Stimulated activated CD8-positive, alpha-beta memory T cell treated with anti-CD3 and anti-CD28 coated beads, Interleukin-7, amount 100 ng/mL, for 48 hours (primary cell): Measurements from ENCODE around the gene HERC6.
A peak's percentile ranks its signal among the peaks of the same experiment; 100 is the strongest.
"Not testable (repeated sequence)": the region's sequence is repeated elsewhere in the genome, so short reads cannot be mapped to it uniquely, and the experiment has no call there.

Experiments used
- DNase-seq, 2 donors: peaks; one replicate each; pipeline ENCODE4 v3.0.0-alpha.2; 2020; ENCODE audit warnings: low read depth in 1 of 2; ENCODE audit errors: extremely low read depth in 1 of 2

The HERC6 gene

DNA sequence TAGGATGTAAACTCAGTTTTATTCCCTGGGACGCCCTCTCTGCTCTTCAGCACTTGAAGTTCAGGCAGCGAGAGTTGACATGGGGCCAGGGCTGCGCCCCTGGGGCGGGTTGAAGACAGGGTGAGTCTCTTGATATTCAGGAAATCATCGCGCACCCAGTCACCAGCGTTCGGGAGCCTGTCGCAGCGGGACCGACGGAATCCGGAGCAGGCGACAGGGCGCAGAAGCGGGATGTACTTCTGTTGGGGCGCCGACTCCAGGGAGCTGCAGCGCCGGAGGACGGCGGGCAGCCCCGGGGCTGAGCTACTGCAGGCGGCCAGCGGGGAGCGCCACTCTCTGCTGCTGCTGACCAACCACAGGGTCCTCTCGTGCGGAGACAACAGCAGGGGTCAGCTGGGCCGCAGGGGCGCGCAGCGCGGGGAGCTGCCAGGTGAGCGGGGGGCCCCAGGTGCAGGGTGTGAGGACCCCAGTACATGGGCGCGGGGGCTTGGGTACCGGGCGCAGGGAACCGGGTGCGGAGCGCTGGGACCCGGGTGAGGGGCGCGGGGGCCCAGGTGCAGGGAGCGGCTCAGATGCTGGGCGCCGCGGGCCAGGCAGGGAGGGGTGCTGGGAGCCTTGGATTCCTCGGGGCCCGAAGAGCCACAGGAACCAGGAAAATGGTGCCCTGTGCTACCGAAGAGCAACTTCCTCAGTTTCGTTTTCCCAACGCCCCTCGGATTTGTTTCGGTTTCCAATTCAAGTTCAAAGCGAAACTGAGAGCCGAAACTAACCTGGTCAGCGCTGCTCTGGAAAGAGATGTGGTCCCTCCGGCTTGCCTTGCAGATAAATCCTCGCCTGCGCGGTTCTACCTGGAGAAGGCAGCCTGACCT, at the start of gene HERC6:
HERC6 (plus strand) TSS at position 162 of the 869 bp plus-strand sequence; CDS start at position 232, 70 bp downstream.
- peak; percentile 50 to 74 for DNase-seq

DNA sequence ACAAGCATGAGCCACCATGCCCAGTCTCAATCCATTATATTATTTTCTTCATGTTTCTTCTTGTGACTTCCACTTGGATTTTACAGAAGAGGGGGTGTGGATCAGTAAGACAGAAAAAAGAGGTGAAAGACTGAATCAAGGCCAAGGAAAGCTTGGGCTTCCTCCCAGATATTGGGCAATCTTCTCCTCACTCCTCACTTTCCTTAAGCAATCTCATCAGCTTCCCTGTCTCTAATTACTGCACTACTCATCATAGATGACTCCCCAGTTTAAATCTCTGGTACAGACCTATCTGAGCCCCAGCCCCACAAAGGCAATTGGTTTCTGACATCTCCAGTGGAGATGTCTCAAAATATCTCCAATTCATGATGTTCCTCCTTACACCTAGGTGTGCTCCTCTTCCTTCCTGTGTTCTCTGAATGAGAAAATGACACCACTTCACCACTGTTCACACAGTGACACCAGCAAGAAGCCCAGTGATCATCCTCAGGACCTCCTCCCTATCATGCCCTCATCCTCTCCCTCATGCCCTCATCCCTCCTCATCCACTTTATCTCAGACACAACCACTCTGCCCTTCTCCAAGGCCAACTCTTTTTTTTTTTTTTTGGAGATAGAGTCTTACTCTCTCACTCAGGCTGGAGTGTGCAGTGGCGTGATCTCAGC, 44.8 kb upstream of the HERC6 start:
- DNase-seq, result no peak

DNA sequence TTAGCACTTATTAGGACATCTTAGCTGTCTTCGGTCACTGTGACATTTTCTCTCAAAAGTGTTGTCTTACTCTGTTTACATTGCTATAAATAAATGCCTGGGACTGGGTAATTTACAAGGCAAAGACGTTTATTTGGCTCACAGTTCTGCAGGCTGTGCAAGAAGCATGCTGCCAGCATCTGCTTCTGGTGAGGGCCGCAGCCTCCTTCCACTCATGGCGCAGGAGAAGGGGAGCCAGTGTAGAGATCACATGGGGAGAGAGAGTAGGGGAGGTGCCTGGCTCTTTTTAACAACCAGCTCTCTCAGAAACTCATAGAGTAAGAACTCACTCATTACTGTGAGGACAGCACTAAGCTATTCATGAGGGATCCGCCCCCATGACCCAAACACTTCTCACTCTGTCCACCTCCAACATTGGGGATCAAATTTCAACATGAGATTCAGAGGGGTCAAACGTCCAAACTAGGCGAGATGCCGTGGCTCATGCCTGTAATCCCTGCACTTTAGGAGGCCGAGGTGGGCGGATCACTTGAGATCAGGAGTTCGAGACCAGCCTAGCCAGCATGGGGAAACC, 43.5 kb upstream of the HERC6 start:
- DNase-seq, result no peak

DNA sequence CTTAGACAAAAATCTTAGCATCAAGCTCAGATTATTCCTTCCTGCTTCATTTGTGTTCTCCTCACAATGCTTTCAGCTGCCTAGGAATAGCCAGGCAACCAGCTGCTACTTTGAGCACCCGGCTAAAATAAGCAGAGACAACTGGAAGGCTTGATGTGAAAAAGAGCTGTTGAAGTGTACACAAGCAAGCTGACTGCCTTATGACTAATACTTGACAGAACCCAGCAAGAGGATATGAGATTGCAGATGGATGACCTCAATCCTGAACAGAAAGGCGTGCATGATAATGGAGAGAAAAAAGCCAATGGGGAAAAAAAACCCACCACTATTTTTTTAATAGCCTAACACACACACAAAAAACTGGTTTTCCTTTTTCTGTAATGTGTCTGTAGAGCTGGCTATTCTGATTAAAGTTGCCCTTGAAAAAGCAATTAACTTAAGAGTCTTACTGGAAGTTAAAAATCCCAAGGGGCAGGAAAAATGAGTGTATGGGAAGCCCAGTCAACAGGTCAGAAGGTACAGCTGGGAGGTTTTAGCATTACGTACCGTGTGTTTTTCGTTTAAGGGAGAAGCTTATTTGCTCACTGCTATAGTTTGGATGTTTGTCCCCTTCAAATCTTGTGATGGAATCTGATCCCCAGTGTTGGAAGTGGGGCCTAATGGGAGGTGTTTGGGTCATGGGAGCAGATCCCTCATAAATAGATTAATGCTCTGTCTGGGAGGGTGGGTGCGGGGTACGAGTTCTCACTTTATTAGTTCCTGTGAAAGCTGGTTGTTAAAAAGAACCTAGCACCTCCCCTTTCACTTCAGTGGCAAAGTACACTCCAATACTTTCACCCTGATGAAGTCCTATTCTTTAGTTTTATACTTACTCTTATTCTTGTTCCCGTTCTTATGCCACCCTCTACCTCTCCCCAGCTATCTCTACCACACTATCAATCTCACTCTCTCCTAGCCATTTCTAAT, 37.1 kb upstream of the HERC6 start:
- DNase-seq, result no peak

DNA sequence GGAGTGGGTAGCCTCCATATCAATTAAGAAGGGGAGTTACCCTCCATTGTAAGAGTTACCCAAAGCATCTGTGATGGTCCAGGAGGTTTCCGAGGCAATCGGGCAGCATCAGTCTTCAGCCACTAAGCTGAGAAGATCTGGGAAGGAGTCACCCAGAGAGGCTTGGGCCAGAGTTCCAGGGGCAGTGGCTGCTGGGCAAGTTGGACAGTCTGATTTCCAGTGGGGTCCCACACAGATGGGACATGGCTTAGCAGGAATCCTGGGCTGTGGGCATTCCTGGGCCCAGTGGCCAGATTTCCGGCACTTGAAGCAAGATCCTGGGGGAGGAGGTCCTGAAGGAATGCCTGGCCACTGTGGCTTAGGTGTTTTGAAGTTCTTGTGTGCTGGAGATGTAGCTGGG, 31.8 kb upstream of the HERC6 start:
- DNase-seq, result not testable (repeated sequence)

DNA sequence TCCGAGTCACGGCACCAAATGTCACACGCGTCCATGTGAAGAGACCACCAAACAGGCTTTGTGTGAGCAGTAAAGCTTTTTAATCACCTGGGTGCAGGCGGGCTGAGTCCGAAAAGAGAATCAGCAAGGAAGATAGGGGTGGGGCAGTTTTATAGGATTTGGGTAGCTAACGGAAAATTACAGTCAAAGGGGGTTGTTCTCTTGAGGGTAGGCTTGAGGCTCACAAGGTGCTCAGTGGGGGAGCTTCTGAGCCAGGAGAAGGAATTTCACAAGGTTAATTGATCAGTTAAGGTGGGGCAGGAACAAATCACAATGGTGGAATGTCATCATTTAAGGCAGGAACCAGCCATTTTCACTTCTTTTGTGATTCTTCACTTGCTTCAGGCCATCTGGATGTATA, 29.9 kb upstream of the HERC6 start:
- DNase-seq, result not testable (repeated sequence)

DNA sequence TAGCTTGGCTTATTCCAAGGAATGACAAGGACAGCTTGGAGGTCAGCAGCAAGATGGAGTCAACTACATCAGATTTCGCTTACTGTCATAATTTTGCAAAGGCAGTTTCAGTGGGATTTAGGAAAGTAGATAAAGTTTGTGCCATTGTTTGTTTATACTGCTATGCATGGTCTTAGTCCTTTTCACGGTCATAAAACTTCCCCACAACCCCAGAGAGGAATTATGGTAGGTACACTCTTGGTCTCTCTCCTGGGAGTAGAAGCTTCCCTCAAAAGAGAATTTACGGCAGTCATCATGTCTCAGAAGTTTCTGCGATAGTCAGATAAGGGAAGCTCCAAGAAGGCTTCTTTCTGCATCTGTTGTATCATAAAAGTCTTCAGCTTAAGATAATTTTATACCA, 27.9 kb upstream of the HERC6 start:
- no peak for DNase-seq

DNA sequence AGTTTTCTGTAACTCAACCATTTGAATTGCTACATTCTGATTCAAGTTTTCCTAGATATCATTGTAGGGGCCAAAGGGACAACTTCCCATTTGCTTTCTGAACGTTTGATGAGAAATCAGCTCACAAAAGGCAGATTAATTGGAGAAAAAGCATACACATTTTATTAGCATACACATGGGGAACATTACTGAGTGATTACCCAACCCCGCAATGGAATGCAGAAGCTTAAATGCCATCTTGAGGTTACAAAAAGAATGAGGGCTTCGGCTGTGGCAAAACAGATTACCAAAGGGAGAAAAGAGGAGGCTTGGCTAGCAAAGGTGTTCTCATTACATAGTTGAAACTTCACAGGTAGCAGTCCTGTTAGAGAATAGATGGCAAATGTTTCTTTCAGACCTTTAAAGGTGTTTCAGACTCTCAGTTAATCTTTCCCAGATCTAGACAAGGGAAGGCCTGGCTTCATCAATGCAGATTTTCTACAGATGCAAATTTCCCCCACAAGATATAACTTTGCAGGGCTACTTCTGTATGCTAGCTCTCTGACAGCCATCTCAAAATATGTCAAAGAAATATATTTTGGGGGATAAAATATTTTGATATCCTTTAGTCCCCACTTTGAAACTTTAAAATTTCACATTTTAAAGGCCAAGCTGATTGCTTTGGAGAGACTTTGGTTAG, 26.5 kb upstream of the HERC6 start:
- DNase-seq, result no peak

DNA sequence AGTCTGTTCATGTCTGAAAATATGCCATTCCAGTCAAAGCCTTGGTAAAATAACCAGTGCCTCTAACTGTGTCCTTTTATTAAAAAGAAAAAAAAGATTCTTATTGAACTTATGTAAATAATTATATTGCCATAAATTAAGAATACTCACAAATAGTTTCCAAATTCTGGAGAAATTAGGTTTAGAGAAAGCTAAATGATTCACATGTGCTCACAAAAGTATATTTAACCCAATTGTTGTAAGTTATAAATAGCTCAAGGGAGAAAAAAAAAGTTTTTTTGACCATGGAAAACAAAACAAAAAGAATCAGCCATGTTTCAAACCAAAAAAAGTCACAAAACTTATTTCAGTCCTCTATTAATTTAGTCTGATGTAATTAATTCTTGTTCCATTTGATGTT, 25.3 kb upstream of the HERC6 start:
- no peak for DNase-seq

DNA sequence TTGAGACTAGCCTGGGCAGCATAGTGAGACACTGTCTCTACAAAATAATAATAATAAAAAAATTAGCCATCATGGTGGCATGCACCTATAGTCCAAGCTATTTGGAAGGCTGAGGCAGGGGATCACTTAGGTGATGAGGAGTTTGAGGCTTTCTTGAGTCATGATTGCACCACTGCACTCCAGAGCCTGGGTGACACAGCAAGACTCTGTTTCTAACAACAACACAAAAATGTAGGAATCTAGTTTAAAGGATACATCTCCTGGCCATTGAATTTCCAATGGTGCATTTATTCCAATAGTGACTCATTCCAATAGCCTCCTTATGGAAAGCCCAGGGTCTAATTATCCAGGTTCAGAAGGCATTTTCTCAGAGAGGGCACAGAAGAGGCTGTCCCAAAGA, 21.9 kb upstream of the HERC6 start:
- no peak for DNase-seq

DNA sequence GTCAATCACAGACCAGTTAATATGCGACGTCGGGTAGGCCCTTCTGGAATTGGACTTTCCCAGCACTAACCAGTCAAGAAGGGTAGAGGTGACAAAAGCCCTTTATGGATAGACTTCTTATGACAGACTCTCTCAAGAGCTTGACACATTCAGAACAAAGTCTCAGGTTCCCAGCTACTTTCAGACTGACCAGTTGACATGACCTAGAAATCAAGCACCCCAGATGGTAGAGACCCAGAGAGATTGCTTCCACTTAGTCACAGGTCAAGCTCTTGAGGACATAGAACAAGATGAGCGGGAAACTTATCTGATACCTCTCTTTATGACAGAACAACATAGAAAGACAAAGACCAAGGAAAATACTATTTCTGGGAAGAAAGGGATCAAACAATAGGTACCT, 21.4 kb upstream of the HERC6 start:
- DNase-seq, result no peak

DNA sequence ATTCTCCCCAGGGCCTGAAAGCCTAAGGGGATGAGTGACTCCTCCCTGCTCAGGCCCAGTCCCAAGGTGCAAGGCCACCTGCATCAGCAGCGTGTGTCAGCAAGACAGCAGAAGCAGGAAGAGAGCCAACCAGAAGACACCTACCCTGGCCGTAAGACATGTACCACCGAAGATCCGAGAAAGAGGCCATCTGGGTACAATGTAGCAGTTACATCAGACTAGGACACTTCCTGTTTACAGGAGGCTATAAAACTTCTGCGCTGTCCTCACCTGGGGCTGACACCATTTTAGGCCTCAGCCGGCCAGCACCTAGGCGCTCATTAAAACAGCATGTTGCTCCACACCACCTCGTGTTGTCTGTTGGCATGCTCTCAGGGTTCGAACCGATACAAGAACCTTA, 19.1 kb upstream of the HERC6 start:
- DNase-seq, result no peak

DNA sequence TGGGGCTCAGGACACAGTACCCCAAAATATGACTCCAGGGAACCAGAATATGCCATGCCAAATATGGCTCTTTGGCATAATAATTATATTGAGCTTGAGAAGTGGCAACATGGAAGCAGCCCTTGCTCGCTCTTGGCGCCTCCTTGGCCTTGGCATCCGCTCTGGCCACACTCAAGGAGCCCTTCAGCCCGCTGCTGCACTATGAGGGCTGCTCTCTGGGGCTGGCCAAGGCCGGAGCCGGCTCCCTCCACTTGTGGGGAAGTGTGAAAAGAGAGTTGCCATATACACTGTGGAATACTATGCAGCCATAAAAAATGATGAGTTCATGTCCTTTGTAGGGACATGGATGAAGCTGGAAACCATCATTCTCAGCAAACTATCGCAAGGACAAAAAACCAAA, 18.4 kb upstream of the HERC6 start:
- no peak for DNase-seq

DNA sequence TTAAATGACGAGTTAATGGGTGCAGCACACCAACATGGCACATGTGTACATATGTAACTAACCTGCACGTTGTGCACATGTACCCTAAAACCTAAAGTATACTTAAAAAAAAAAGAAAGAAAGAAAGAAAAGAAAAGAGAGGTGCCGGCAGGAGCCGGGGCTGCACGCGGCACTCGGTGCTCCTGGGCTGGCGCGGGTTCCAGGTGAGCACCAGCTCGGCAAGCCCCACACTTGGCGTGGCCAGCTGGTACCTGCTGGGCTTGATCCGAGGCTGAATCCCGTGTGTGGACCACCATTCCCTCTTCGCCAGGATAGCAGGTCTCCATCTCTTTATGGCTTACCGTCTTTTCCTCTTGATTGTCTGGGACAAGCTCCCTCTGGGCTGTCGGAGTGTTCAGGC, 17.9 kb upstream of the HERC6 start:
- DNase-seq, result no peak

DNA sequence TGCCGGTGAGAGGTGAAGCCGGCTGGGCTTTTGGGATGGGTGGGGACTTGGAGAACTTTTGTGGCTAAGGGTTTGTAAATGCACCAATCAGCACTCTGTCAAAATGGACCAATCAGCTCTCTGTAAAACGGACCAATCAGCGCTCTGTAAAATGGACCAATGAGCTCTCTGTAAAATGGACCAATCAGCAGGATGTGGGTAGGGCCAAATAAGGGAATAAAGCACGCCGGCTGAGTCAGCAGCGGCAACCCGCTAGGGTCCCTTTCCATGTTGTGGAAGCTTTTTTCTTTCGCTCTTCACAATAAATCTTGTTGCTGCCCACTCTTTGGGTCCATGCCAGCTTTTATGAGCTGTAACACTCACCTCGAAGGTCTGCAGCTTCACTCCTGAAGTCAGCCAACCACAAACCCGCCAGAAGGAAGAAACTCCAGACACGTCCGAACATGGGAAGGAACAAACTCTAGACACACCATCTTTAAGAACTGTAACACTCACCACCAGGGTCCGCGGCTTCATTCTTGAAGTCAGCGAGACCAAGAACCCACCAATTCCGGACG, 17.4 kb upstream of the HERC6 start:
- DNase-seq, result not testable (repeated sequence)

DNA sequence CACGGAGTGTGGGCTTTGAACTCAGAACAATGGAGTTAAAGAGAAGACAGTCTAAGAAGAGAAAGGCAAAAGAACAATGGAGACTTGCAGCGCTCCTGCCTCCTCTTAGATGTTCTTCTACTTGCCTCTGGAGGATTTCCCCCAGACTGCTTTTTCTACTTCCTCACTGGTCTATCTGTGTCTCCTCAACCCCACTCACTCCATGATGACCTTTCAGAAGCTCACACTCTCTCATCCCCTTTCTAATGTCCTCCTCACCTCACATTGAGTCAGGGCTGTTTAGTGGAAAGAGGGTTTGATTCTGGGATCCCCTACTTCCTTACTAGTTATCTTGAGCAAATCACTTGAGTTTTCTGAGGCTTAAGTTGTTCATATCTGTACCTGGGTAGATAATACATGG, 12.2 kb upstream of the HERC6 start:
- no peak for DNase-seq

DNA sequence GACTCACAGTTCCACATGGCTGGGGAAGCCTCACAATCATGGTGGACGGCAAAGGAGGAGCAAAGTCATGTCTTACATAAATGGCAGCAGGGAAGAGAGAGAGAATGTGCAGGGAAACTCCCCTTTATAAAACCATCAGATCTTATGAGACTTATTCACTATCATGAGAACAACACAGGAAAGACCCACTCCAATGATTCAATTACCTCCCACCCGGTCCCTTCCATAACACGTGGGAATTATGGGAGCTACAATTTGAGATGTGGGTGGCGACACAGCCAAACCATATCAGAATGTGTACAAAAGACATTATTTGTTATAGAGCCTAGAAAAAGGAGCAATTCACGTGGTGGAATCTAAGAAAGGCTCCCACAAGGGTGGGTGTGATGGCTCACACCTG, 10.8 kb upstream of the HERC6 start:
- no peak for DNase-seq

DNA sequence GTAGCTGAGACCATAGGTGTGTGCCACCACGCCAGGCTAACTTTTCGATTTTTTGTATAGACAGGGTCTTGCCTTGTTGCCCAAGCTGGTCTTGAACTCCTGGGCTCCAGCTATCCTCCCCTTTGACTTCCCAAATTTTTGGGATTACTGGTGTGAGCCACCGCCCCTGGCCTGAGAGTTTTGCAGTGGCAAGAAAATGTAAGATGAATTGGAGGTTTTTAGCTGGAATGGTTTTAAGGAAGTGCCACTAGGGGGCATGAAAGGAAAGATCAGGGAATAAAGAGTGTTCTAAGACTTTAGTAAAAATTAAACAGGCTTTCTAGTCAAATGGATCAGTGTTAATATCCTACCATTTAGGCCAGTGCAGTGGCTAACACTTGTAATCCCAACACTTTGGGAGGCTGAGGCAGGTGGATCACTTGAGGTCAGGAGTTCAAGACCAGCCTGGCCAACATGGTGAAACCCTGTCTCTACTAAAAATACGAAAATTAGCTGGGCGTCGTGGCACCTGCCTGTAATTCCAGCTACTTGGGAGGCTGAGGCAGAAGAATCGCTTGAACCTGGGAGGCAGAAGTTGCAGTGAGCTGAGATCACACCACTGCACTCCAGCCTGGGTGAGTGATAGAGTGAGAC, 9.4 kb upstream of the HERC6 start:
- DNase-seq, result not testable (repeated sequence)

DNA sequence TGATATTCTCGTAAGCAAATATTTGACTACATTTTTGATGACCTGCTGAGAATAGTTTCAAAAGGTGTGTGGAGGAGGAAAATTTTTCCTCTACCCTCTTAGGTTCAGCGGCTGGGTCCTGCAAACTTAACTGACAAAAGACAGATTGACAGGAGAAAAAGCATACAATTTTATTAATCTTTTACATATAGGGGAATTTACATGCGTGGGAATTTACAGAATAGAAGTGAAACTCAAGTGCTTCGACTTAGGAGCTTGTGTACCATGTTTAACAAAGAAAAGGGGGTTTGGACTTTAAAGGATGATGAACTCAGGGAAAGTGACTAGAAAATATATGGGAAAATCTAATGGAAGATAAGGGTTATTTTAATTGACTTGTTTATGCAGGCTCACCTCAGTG, 2.5 kb downstream of the HERC6 start:
- DNase-seq, result no peak

DNA sequence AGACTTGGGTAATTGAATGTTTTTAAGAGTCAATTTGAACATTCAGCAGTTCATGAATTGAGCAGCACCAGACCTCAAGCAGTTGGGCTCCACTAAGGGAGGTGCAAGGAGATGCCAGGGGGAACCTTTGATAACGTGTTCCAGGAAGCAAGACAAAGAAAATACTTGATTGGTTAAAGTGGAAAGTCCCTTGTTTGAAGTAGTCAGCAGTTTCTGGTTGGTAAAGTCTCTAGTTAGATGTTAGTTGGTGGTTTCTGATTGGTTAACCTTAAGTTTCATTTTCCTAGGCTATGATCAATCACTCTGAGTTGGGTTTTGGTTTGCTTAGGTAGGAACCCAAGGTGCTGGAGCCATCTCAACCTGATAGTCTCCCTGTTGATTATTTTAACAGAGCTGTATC, 4.0 kb downstream of the HERC6 start:
- DNase-seq, result peak in 1 of 2 donors; percentile 55
